Measurements from ENCODE around the gene CORT.

CORT gene

DNA sequence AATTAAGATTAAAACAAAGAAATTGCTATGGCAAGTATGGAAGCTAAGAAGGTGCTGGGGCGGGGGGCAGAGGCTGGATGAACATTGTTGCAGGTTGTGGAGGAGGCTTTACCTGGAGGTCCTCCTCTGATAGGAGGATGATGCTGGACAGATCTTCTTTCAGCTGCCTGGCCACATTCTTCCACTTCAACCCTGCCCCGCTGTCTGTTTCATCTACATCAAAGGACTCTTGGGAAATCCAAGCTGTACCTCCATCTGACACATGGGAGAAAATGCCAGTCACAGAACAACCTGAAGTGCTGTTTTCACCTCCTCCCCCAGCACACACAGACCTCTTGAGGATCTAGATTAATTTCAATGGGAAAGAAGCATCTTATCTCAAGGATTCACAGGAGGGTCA lies 17.2 kb downstream of the CORT start:
- Histone ChIP-seq H3K4me1 (ENCODE audit: low read length) (peaks cover 8% of the 10 kb centered on the region; the same call in 1 of the 2 replicates), H3K9me2 (replicated peaks; ENCODE audit: insufficient read depth, low read length) (no peaks in the 10 kb centered on the region), H3K36me3 (replicated peaks; ENCODE audit: insufficient read depth, low read length) (no peaks in the 10 kb centered on the region), H3K4me3 (ENCODE audit: low read length) (no peak overlapping the region), H4K20me1 (ENCODE audit: insufficient read depth, low read length) (no peaks in the 10 kb centered on the region), H3F3A (ENCODE audit: insufficient read depth, low read length) (no peaks in the 10 kb centered on the region), H3K27me3 (replicated peaks; ENCODE audit: insufficient read depth, low read length) (no peaks in the 10 kb centered on the region), H2AFZ (ENCODE audit: low read length) (no peak overlapping the region), H3K9me3 (replicated peaks; ENCODE audit: insufficient read depth, low read length) (no peaks in the 10 kb centered on the region), H3K79me2 (ENCODE audit: low read length) (peaks cover 12% of the 10 kb centered on the region), H3K4me2 (ENCODE audit: low read depth, low read length) (no peak overlapping the region), H3K27ac (ENCODE audit: low read length) (no peak overlapping the region), H3K9ac (ENCODE audit: low read length) (no peak overlapping the region)
- no peak for DNase-seq
- TF ChIP-seq, protein P1, sequence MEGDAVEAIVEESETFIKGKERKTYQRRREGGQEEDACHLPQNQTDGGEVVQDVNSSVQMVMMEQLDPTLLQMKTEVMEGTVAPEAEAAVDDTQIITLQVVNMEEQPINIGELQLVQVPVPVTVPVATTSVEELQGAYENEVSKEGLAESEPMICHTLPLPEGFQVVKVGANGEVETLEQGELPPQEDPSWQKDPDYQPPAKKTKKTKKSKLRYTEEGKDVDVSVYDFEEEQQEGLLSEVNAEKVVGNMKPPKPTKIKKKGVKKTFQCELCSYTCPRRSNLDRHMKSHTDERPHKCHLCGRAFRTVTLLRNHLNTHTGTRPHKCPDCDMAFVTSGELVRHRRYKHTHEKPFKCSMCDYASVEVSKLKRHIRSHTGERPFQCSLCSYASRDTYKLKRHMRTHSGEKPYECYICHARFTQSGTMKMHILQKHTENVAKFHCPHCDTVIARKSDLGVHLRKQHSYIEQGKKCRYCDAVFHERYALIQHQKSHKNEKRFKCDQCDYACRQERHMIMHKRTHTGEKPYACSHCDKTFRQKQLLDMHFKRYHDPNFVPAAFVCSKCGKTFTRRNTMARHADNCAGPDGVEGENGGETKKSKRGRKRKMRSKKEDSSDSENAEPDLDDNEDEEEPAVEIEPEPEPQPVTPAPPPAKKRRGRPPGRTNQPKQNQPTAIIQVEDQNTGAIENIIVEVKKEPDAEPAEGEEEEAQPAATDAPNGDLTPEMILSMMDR (IDR thresholded peaks at IDR 0.05; ENCODE audit: low read length): no peak
- no peak for TF ChIP-seq EZH2phosphoT487 (IDR thresholded peaks at IDR 0.05; ENCODE audit: low read length)
- TF ChIP-seq EZH2 (optimal IDR thresholded peaks at IDR 0.05; ENCODE audit: low read depth, low read length): no peak

DNA sequence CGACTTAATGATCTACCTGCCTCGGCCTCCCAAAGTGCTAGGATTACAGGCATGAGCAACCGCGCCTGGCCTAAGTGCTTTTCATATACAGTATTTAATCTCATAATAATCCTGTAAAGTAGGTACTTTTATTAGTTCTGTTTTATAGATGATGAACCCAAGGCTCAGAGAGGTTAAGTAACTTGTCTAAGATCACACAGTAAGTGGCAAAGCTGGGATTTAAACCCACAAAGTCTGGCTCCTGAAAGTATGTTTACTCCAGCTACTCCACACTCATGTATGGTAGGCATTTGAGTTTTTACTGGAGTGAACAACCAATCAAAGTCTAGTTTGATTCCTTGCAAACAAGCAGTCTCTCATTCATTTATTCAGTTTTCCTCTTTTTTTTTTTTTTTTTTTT lies 20.2 kb downstream of the CORT start:
- no peak overlapping the region for H2AFZ ChIP-seq (ENCODE audit: low read length)
- peaks cover 8% of the 10 kb centered on the region; the same call in 1 of the 2 replicates for H3K4me1 ChIP-seq (ENCODE audit: low read length)
- H3K4me2 ChIP-seq (ENCODE audit: low read depth, low read length): no peak overlapping the region
- H3F3A ChIP-seq (ENCODE audit: insufficient read depth, low read length): peaks cover 13% of the 10 kb centered on the region
- H3K36me3 ChIP-seq (replicated peaks; ENCODE audit: insufficient read depth, low read length): no peaks in the 10 kb centered on the region
- no peaks in the 10 kb centered on the region for H3K9me2 ChIP-seq (replicated peaks; ENCODE audit: insufficient read depth, low read length)
- H3K9ac ChIP-seq (ENCODE audit: low read length): no peak overlapping the region
- no peaks in the 10 kb centered on the region for H3K9me3 ChIP-seq (replicated peaks; ENCODE audit: insufficient read depth, low read length)
- peaks cover 15% of the 10 kb centered on the region for H3K79me2 ChIP-seq (ENCODE audit: low read length)
- no peaks in the 10 kb centered on the region for H3K27me3 ChIP-seq (replicated peaks; ENCODE audit: insufficient read depth, low read length)
- no peak overlapping the region for H3K27ac ChIP-seq (ENCODE audit: low read length)
- no peaks in the 10 kb centered on the region for H4K20me1 ChIP-seq (ENCODE audit: insufficient read depth, low read length)
- TF ChIP-seq, protein P1 (IDR thresholded peaks at IDR 0.05; ENCODE audit: low read length): no peak
- TF ChIP-seq EZH2 (optimal IDR thresholded peaks at IDR 0.05; ENCODE audit: low read depth, low read length): no peak
- TF ChIP-seq EZH2phosphoT487 (IDR thresholded peaks at IDR 0.05; ENCODE audit: low read length): no peak
- no peak overlapping the region for H3K4me3 ChIP-seq (ENCODE audit: low read length)
- DNase-seq: no peak

DNA sequence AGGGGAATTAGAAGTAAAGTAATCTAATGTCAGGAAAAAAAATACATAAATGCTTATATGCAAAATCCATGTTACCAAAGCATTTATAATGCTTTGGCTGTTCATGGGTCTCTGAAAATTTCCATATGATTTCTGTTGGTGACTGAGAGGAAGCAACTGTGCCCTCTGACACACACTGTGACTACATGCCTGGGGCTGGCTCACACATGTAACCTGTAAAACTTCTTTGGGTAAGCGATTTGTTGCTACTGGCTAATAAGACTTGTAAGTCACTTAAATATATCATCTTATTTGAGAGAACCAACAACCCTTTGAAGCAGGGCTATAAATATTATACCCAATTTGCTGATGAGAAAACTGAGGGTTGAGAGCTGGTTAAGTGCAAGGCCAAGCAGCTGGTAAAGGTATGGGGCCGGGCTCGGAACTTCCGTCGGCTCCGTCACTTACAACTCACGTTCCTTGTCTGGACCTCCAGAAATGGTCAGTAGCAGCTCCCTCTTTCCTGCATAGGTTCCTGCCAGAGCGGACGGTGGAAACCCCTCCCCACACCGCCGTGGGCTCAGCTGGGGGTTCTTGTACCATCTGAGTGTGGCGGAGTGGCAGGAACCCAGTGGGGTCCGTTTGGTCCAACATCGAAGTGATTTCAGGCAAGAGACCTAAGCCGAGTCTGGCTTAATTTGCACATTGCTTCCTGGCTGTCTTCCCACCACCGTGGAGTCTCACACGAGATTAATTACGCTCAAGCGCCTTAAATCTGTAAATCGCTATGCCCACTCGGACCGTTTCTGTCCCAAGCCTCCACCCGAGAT lies 21.8 kb downstream of the CORT start:
- Histone ChIP-seq H3K4me3 (ENCODE audit: low read length) (peak overlapping the region; percentile 75), H3K36me3 (replicated peaks; ENCODE audit: insufficient read depth, low read length) (no peaks in the 10 kb centered on the region), H3K9ac (ENCODE audit: low read length) (peak overlapping the region; percentile 53), H3K4me2 (ENCODE audit: low read depth, low read length) (peak overlapping the region; percentile 81), H3K79me2 (ENCODE audit: low read length) (peaks cover 31% of the 10 kb centered on the region), H3K27me3 (replicated peaks; ENCODE audit: insufficient read depth, low read length) (no peaks in the 10 kb centered on the region), H3K4me1 (ENCODE audit: low read length) (peaks cover 14% of the 10 kb centered on the region; the same call in 1 of the 2 replicates), H4K20me1 (ENCODE audit: insufficient read depth, low read length) (no peaks in the 10 kb centered on the region), H3K27ac (ENCODE audit: low read length) (no peak overlapping the region), H2AFZ (ENCODE audit: low read length) (peak overlapping the region; percentile 52), H3K9me3 (replicated peaks; ENCODE audit: insufficient read depth, low read length) (no peaks in the 10 kb centered on the region), H3K9me2 (replicated peaks; ENCODE audit: insufficient read depth, low read length) (no peaks in the 10 kb centered on the region), H3F3A (ENCODE audit: insufficient read depth, low read length) (peaks cover 19% of the 10 kb centered on the region)
- TF ChIP-seq, protein P1 (IDR thresholded peaks at IDR 0.05; ENCODE audit: low read length): no peak
- TF ChIP-seq EZH2phosphoT487 (IDR thresholded peaks at IDR 0.05; ENCODE audit: low read length) (no peak), EZH2 (optimal IDR thresholded peaks at IDR 0.05; ENCODE audit: low read depth, low read length) (no peak)
- no peak for DNase-seq
